Activated CD8-positive, alpha-beta memory T cell treated with anti-CD3 and anti-CD28 coated beads, Interleukin-2, amount 50 U/mL, for 48 hours (primary cell): Measurements from ENCODE around the gene EMILIN3.

Experiments used
- DNase-seq: peaks from one replicate; pipeline ENCODE4 v3.0.0-alpha.2; 2020

EMILIN3 gene, protein sequence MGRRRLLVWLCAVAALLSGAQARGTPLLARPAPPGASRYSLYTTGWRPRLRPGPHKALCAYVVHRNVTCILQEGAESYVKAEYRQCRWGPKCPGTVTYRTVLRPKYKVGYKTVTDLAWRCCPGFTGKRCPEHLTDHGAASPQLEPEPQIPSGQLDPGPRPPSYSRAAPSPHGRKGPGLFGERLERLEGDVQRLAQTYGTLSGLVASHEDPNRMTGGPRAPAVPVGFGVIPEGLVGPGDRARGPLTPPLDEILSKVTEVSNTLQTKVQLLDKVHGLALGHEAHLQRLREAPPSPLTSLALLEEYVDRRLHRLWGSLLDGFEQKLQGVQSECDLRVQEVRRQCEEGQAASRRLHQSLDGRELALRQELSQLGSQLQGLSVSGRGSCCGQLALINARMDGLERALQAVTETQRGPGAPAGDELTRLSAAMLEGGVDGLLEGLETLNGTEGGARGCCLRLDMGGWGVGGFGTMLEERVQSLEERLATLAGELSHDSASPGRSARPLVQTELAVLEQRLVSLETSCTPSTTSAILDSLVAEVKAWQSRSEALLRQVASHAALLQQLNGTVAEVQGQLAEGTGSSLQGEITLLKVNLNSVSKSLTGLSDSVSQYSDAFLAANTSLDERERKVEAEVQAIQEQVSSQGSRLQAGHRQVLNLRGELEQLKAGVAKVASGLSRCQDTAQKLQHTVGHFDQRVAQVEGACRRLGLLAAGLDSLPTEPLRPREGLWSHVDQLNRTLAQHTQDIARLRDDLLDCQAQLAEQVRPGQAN

DNA sequence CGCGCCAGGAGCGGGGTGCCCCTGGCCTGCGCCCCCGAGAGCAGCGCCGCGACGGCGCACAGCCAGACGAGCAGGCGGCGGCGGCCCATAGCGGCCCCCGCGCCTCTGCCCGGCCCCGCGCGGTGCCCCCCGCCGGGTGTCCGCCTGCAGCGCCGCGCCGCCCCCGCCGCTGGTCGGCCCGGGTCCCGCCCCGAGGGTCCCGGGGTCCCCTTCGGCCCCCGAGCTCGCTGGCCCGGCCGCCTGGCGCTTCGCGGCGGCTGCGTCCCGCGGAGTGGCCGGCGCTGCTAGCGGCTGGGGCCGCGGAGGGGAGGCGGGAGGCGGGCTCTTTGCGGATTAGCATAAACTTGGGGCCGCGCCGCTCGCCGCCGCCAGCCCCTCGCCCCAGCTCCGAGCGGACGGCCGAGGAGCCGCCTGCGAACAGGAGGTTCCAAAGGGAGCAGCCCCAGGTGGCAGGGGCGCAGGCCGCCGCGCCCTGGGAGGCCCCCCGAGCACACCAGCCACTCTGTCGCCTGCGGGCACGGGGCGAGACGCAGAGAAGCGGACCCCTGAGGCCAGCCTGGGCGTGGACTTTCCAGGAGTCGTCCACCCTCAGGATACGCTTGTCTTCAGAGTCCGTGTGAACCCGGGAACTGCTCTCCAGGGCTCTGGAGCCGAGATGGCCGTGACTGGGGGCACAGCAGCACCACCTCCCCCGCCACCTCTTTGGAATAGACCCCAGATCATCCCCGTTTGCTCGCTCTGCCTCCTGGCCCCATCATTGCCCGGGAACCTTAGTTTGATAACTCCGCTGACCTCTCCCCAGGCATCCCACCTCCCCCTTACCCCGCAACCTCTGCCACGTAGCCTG lies at the start of gene EMILIN3:
EMILIN3 (minus strand) TSS at position 273 of the 847 bp plus-strand sequence; CDS start at position 89, 184 bp downstream.
- DNase-seq, result no peak

DNA sequence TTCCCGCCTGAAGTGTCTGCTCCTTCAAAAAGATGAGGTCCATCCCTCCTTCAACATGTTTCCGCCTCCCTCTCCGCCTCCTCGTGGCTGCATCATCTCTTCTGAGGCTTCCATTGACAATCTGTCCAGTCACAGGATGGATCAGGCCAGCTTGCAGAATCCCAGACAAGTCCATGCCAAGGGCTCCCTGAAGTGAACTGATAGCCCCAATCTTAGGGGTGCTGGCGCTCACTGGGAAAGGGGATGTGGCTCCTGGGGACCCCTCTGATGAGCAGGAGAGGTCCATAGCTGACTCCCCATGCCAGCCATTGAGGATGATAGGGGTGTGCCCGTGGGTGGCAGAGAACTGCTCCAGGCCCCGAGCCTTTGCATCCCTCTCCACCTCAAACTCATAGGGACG lies 48.6 kb upstream of the EMILIN3 start:
- no peak for DNase-seq

DNA sequence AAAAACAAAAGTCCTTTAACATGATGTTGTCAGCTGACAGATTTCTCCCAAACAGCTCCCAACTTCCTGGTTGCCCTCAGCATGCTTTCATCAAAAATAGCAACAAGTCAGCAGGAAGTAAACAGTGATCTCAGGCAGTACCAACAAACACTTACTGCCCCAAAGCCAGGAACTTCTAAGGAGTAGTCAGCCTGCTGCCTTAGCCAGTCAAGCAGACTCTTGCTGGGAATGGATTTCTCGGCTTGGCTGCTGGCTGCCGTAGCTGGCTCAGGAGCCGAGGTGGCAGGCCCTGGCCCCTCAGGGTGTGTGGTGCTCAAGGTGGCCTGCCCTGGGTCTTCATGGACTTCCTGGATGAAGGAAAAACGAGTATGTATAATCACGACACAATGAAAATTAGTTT lies 46.6 kb upstream of the EMILIN3 start:
- no peak for DNase-seq

DNA sequence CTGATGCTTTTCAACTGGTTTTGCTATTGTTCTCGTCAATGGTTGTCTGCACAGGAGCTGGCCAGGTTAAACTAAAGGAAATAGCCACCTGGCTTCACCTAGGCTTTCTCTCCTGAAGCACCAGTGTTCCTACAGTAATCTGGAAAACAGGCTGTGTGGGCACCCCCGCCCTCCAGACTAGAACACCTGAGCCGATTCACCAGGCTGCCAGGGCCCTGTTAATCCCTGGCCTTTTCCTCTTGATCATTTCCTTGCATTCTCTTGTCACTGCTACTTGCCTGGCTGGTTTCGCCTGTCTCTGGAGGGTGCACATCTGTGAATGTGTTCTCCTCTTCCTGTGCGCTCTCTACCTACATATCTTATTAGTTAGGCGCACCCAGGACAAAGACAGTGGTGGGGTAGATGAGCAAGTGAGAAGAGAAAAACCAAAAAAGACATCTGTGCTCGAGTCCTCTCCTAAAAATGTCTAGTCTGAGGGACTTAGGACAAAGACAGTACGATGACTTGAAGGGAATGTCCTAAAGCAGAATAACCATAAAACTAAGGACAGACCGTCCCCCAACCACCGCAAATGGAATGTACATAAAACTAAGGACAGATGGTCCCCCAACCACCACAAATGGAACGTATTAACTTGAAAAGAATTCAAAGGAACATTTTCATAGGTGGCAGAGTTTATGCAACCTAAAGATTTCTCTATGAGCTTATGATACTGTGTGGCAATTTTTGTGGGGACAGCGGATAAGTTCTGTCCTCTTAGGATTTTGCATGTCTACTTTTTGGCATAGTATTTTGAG lies 45.9 kb upstream of the EMILIN3 start:
- no peak for DNase-seq

DNA sequence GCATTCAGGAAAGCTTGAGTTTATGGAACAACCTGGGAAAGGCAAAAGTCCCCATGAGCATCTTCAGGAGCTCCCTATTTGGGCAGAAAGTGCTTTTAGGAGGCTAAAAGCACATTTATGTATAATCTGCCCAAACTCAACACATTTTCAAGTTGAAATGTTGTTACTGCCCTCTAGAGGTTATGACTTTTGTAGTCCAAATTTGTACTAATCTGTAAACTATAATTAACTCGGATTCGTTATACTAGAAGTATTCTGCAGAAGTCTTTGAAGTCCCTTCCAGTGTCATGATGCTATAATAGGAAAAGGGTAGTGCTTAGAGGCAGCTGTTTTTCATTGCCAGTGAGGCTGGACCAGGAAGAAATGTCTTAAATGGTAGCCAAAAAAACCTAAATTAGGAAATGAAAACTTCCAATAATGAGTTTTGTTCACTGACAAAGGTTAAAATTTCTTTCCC lies 44.8 kb upstream of the EMILIN3 start:
- DNase-seq, result no peak

DNA sequence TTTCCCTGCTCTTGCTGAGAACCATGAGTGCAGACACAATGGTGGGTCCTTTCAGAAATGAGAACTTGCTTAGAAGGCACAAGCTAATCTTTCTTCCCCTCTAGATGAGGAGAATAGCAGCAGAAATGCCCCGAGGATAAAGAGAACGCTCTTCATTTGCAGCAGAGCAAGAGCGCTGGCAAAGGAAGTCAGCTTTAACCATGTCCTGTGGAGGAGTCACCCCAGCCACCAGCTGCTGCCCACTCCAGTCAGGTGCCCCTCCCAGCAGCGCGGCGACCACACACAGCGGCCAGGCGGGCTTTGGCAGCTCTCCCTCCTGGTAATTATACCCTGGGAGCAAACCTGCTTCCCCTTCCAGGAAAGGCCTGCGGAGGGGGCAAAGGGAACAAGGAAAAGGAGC lies 42.4 kb upstream of the EMILIN3 start:
- DNase-seq, result no peak

DNA sequence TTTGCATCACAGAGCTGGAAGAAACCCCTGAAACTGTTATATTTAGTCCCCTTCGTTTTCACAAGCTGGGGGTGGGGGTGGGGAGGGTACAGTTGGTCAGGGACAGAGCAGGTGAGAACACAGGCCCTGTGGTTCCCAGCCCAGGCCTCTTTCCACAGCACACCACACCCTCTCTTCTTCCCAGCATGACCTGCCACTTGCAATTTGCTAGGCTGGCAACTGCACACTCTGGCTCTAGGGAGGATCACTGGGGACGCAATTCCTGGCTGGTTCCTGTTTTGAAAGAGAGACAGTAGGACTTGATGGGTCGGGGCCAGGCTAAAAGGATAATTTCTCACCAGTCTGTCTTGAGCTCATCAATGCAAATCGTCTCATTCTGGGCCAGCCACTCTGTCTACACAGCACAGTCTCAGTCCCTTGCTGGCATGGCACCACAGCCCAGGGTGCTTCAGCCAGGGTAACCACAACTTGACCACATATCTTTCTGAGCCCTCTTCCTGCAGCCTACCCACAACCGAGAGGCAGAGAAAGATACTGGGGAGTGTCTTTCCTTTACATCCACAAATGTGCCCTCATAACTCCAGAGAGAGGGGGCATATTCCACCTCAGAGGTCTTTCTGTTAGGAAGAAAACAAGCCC lies 41.7 kb upstream of the EMILIN3 start:
- DNase-seq, result no peak

DNA sequence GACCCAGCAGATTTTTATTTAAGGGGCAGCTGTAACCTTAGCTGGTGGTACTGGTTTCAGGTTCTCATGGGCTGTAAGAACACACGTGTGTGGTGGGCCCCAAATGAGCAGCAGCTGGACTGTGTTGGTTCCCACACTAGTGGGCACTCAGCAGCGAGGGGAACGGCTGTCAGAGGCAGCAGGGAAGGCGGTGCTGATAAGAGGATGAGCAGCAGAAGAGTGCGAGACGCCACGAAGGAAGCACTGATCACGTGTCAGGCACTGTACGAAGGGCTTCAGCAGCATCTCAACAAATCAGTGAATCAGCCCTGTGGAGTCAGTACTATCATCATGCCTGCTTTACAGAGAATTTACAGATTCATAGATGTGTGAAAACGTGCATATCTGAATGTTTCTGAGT lies 41.0 kb upstream of the EMILIN3 start:
- no peak for DNase-seq

DNA sequence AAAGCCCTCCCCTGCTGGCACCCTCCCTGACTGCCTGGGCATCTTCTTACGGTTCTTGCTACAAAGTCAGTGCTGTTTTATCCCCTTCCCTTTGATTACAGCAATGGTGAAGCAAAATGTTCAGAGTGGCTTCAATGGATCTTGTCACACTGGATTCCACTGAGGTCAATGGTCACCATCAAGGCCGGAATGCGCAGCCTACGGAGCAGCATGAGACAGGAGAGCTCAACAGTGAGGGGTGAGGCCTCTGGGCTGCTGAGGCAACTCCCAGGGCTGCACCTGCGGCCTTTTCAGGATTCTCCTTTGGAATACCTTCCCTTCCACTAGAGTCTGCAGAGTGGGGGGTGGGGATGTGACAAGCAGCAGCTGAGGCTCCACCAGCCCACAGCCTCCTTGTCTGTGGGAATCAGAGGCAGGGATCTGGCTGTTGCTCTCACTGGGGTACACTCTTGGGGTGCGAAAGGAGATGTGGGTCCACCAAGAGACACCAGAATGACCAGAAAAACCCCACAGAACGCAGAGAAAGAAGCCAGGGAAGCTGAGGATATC lies 40.4 kb upstream of the EMILIN3 start:
- no peak for DNase-seq

DNA sequence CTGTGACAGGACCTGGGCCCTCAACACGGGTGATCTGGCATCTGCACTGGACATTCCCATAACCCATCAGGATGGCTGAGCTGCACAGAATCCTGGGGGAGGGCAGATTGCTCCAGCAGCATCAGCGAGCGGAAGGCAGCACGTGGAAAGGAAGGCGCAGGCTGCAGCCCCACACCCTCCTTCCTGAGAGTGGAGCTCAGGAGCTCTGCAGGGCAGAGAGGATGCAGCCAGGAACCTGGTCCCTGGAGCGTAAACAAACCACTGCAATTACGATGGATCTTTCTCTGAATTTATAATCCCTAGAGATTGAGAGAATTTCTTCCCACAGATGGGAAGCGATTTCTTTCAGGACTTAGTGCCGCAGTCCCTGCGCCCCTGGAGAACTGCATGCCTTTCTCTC lies 39.7 kb upstream of the EMILIN3 start:
- no peak for DNase-seq

DNA sequence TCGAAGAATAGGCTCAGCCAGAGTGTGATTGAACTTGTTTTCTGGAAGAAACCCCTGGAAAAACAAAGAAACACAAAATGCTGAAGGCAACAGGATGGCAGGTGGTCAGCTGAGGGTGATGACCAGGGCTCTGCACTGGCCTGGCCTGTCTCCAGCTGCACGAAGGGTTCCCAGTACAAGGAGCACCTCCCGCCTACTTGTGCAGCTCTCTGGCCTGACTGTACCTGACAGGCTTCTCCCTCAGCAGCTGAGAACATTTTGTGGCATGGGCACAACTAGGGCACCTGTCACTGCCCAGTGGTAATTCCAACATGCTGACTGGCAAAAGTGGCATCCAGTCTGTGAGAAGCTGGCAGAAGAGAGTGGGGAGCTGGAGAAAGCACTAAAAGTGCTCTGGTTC lies 38.8 kb upstream of the EMILIN3 start:
- DNase-seq, result no peak

DNA sequence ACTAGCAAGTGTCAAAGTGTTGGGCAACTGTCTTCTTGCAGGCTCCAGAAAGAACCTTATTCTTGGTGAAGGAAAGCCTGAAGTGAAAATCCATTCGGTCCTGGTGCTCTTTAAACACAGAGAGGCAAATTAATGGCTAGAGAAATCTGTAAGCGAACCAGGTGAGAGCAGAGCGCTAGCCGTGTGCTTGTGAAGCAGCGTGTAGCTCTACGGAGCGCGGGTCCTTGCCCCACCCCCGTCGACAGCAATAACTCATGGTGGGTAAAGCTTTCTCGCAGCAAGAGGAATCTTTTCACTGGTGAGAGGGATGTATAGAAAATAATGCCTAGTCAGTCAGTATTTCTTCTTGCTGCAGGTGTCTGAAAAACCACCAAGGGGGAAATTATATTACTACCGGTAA lies 37.0 kb upstream of the EMILIN3 start:
- no peak for DNase-seq

DNA sequence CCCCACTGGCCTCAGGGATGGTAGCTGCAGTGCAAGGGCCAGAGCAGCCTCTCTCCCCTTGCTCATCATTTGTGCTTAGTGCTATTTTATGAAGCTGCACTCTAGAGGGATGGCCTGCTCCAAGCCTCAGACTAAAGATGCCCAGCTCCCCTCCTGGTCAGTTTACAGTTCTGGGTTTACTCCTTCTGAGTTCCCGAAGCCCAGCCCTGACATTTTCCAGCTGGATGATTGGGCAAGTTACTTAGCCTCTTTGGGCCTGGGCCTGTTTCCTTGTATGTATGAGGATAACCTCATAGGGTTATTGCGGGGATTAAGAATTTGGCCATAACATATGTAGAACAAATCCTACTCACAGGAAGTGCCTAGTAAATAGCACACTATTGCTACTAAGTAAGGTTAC lies 31.8 kb upstream of the EMILIN3 start:
- DNase-seq, result no peak

DNA sequence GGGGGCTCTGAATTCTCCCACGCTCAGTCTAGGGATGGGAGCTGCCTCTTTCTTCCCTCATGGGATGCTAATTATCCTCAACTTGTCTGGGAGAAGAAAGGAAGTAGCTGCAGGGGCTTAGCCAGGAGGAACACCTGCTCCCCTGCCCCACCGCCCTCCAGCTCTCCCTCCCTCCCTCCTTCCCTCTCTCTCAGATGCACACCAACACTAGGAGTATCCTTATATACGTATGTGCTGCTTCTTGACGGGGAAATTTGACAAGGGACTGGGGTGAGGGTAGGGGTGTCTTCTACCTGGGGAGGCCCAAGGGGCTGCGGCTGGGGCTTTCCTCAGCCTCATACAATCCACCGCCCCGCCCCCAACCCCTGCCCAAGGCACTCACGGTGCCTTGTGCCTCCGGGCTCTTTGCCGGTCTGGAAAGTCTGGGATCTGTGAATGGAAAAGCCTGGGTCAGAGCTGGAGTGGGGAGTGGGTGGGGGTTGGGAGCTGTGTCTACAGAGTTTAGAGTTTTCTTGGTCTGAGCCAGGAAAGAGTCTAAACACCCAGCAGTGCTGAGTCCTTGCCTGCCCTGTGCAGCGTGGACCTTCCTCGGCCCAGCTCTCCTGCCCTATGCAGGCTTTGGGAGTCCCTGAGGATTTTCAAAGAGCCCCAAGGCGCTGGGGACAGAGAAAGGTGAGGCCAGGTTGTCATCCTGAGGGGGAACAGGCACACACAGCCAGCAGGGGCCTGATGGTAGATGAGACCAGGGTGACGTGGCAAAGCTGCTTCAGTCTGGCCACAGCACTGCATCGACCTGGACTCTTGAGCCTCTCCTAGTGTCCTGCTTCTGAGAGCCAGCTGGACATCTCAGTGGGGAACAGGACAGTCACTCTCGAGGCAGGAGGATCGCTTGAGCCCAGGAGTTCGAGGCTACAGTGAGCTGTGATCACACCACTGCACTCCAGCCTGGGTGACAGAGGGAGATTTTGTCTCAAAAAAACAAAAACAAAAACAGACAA lies 29.3 kb upstream of the EMILIN3 start:
- no peak for DNase-seq

DNA sequence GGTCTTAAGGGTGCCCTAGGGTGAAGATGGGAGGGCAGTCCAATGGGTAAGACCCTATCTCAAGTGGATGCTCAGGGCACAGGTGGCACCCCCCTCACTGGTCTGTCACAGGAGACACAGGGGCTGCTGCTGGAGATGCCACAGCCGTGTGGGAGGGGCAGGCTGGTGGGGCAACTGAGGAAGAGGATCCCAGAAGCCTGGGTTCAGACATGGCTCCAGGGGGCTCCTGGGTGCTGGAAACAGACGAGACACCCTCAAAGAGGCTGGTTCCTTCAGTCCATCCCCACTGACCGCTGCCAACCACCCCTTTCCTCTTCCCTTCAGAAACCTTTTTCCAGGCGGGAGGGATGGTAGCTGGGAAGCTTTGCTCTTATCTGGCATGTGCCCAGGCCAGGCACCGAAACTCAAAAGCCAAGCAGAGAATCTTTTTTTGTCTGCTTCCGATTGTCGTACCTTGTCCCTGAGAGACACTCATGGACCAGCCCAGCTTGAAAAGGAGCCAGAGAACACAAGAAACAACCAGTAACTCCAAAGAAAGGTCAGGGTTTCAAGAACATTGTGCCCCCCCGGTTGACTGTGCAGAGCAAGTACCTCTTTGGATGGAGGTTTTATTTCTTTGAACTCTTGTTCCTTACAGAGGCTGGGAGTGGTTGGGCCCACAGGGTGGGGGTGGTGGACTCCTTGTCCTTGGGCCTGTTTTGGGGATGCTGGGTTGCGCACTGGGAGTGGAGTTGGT lies 28.5 kb upstream of the EMILIN3 start:
- DNase-seq, result no peak

DNA sequence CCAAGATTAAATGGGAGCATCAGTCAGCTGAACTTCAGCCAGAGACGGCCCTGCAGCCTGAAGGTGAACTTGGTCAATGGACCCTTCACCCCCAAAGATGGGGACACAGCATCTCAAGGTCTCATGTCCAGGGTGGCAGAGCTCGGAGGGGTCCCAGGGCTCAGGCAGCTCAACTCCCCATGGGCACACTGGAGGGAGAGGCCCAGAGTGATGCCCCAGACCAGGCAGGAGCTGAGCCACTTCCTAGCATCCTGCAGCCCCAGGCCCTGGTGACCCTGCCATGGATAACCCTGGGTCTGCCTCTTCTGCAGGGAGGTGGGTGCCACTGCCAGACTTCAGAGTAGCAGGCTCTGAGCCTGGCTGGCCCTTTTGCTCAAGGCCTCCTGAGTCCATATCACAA lies 27.5 kb upstream of the EMILIN3 start:
- no peak for DNase-seq

DNA sequence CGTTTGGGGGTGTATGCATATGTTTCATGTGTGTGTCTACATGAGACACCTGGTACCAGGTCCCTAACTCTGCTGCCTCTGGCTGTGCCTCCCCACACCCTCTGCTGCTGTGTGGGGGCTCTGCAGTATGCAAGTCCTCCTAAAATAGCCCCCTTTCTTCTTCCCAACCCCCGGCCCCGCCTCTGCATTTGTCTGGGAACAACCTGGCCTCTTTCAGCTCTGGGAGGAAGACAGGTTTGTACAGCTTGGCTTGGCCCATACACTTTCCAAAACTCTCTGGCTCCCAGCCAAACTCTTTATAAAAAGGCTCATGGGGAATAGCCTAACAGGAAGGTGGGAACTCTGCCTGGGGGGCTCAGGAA lies 27.1 kb upstream of the EMILIN3 start:
- DNase-seq, result no peak

DNA sequence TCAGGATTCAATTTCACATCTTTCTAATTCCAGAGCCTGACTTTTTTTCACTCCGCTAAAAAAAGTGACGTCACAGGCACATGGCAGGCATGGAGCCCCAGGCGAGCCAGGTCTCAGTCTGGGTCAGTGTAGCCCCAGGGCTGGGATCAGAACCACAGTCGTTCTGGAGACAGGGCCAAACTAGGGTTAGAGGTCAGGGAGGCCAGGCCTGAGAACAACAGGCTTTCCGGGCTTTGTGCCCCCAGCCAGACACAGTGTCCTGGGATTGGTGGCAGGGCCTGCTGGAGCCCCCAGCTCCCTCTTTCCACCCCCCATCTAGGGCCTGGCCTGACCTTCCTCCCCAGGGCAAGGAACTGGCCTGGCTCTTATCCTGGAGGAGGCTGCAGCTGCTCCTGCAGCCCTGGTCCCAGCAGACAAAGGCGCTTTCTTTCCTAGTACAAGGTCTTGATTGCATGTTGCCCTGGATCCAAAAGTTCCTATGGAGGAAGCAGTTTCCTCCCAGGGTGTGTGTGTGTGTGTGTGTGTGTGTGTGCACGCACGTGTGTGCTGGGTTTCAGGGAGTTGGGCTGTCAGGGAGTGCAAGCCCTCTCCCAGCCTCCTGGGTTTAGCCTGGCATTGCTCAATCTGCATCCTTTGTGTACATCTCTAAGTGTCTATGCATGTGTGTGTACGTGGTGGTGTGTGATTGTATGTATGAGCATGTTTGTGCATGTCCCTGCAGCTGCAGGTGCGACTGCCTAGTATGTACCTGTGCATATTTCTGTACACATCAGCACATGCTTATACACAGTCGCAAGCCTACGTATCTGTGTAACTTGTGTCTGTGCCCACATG lies 26.5 kb upstream of the EMILIN3 start:
- DNase-seq, result no peak

DNA sequence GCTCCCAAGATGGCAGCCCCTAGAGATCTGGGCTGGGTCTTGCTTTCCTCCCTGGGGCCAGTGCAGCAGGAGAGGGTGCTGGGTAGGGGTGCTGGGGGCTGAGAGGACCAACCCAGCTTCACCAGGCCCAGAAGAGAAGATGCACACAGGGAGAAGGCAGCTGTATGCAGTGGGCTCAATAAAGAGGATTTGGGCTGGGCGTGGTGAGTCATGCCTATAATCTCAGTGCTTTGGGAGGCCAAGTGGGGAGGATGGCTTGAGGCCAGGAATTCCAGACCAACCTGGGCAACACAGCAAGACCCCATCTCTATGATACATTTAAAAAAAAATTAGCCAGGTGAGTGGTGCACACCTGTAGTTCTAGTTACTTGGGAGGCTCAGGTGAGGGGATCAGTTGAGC lies 25.7 kb upstream of the EMILIN3 start:
- no peak for DNase-seq
